IMR-90 (cell line): ENCODE results near the gene EML1. TPM values are rescaled to one million over a fixed set of nuclear protein-coding genes. Genes with fewer than 3 reads are reported as not detected.

Experiments
- ATAC-seq: fragments of 200-7000 bp; cut with Tn5 transposase; 2 replicates; pipeline ENCODE4 v1.9.1; 2020; ENCODE audit warnings: low read depth, mild to moderate bottlenecking, moderate library complexity
- BruUV-seq: library from RNA; stranded (reverse); fragments of 400-500 nt; replicated peaks from 2 replicates; lab custom pipeline; 2021; lab: Mats Ljungman, UMichigan
- CTCF ChIA-PET: fragments of 300-600 bp; formaldehyde crosslinking; extraction: SDS; loops from one replicate; lab custom pipeline; 2021; ENCODE audit warnings: antibody characterized with exemption; lab: Yijun Ruan, JAX
- POLR2A ChIA-PET: fragments of 300-600 bp; sonication (Branson Sonifier 250); formaldehyde crosslinking; loops from one replicate; lab custom pipeline; 2022; ENCODE audit warnings: antibody characterized with exemption; ENCODE audit not compliant: unreplicated experiment; lab: Charles Lee
- DNase-seq: peaks from one replicate; pipeline ENCODE4 v3.0.0; 2013
- H2AFZ ChIP-seq: replicated peaks from 2 replicates; pipeline ENCODE3; 2013; ENCODE audit warnings: low read length, mild to moderate bottlenecking; ENCODE audit not compliant: poor library complexity
- H2AK5ac ChIP-seq: 2 replicates; pipeline ENCODE4 v1.6.1; 2013; ENCODE audit warnings: low read depth, low read length, inconsistent platforms
- H2AK9ac ChIP-seq: replicated peaks from 2 replicates; pipeline ENCODE3; 2013; ENCODE audit warnings: mild to moderate bottlenecking, low read depth, low read length, moderate library complexity; ENCODE audit not compliant: poor library complexity
- H2BK120ac ChIP-seq: 2 replicates; pipeline ENCODE4 v1.6.1; 2013; ENCODE audit warnings: low read depth, low read length, inconsistent platforms
- H2BK15ac ChIP-seq: 3 replicates; pipeline ENCODE4 v1.6.1; 2013; ENCODE audit warnings: low read depth, low read length, inconsistent platforms
- H2BK20ac ChIP-seq: 2 replicates; pipeline ENCODE4 v1.6.1; 2013; ENCODE audit warnings: low read depth, mild to moderate bottlenecking, inconsistent platforms, low read length, moderate library complexity
- H2BK5ac ChIP-seq: 2 replicates; pipeline ENCODE4 v1.6.1; 2013; ENCODE audit warnings: mild to moderate bottlenecking, low read depth, low read length, inconsistent platforms; ENCODE audit not compliant: poor library complexity, severe bottlenecking
- H3K14ac ChIP-seq: replicated peaks from 2 replicates; pipeline ENCODE4 v1.6.1; 2013; ENCODE audit warnings: low read depth, low read length, inconsistent platforms
- H3K18ac ChIP-seq: 2 replicates; pipeline ENCODE4 v1.6.1; 2013; ENCODE audit warnings: low read depth, low read length, control low read depth
- H3K23ac ChIP-seq: 2 replicates; pipeline ENCODE4 v1.6.1; 2013; ENCODE audit warnings: low read depth, low read length, inconsistent platforms
- H3K27ac ChIP-seq: 2 replicates; pipeline ENCODE4 v1.5.1; 2013; ENCODE audit warnings: mild to moderate bottlenecking, control low read depth, low read length; ENCODE audit not compliant: insufficient read depth
- H3K27me3 ChIP-seq: 2 replicates; pipeline ENCODE4 v1.6.1; 2013; ENCODE audit warnings: low read length; ENCODE audit not compliant: control insufficient read depth, insufficient read depth
- H3K36me3 ChIP-seq: 2 replicates; pipeline ENCODE4 v1.6.1; 2013; ENCODE audit warnings: low read length, mixed read lengths; ENCODE audit not compliant: control insufficient read depth, insufficient read depth
- H3K4ac ChIP-seq: 2 replicates; pipeline ENCODE4 v1.6.1; 2013; ENCODE audit warnings: low read depth, low read length, inconsistent platforms
- H3K4me1 ChIP-seq: 2 replicates; pipeline ENCODE4 v1.6.1; 2013; ENCODE audit warnings: low read length, mixed read lengths; ENCODE audit not compliant: control insufficient read depth, insufficient read depth
- H3K4me2 ChIP-seq: 2 replicates; pipeline ENCODE4 v1.6.1; 2013; ENCODE audit warnings: low read depth, mild to moderate bottlenecking, control low read depth, low read length, moderate library complexity
- H3K4me3 ChIP-seq: 2 replicates; pipeline ENCODE4 v1.5.1; 2013; ENCODE audit warnings: low read depth, mild to moderate bottlenecking, control low read depth, low read length, moderate library complexity; ENCODE audit not compliant: insufficient read depth
- H3K56ac ChIP-seq: 2 replicates; pipeline ENCODE4 v1.6.1; 2013; ENCODE audit warnings: low read length, inconsistent platforms; ENCODE audit not compliant: insufficient read depth; ENCODE audit errors: extremely low read depth
- H3K79me1 ChIP-seq, 2 experiments: 2 replicates each; pipeline ENCODE4 v1.6.1; 2013; ENCODE audit warnings: low read length in 2 of 2, inconsistent platforms in 1 of 2, low read depth in 1 of 2
- H3K9ac ChIP-seq: 2 replicates; pipeline ENCODE4 v1.6.1; 2013; ENCODE audit warnings: low read depth, low read length, control low read depth
- H3K9me1 ChIP-seq: 2 replicates; pipeline ENCODE4 v1.6.1; 2013; ENCODE audit warnings: low read length, inconsistent platforms; ENCODE audit not compliant: insufficient read depth
- H3K9me3 ChIP-seq: 2 replicates; pipeline ENCODE4 v1.6.1; 2013; ENCODE audit warnings: low read length; ENCODE audit not compliant: control insufficient read depth, insufficient read depth
- H4K20me1 ChIP-seq: 2 replicates; pipeline ENCODE4 v1.6.1; 2013; ENCODE audit warnings: low read length, inconsistent platforms; ENCODE audit not compliant: insufficient read depth
- H4K5ac ChIP-seq: 2 replicates; pipeline ENCODE4 v1.6.1; 2013; ENCODE audit warnings: mild to moderate bottlenecking, low read depth, low read length, control low read depth
- H4K8ac ChIP-seq, 2 experiments: 2 replicates each; pipeline ENCODE4 v1.6.1; 2013; ENCODE audit warnings: low read depth in 2 of 2, low read length in 2 of 2, control low read depth in 1 of 2, inconsistent platforms in 1 of 2
- H4K91ac ChIP-seq: 2 replicates; pipeline ENCODE4 v1.6.1; 2013; ENCODE audit warnings: low read depth, low read length, inconsistent platforms; ENCODE audit not compliant: insufficient read depth
- CEBPB ChIP-seq: IDR thresholded peaks from 2 replicates; pipeline ENCODE4 v1.6.1; 2012; ENCODE audit warnings: low read depth, low read length, improper control_type of control experiment
- FOS ChIP-seq: fragments of 150-350 bp; IDR thresholded peaks from 2 replicates; pipeline ENCODE4 v1.6.1; 2016; ENCODE audit warnings: low read depth, low read length
- MAZ ChIP-seq: IDR thresholded peaks from 2 replicates; pipeline ENCODE4 v1.6.1; 2012; ENCODE audit warnings: low read depth, mild to moderate bottlenecking, low read length, improper control_type of control experiment, moderate library complexity, borderline replicate concordance
- MXI1 ChIP-seq: IDR thresholded peaks from 2 replicates; pipeline ENCODE4 v1.6.1; 2012; ENCODE audit warnings: low read depth, mild to moderate bottlenecking, low read length, moderate library complexity, borderline replicate concordance
- NFE2L2 ChIP-seq: fragments of 150-350 bp; IDR thresholded peaks from 2 replicates; pipeline ENCODE4 v1.6.1; 2016; ENCODE audit warnings: low read depth, mild to moderate bottlenecking, low read length
- POLR2A ChIP-seq: IDR thresholded peaks from 2 replicates; pipeline ENCODE4 v1.6.1; 2012; ENCODE audit warnings: mild to moderate bottlenecking, low read depth, low read length
- RAD21 ChIP-seq: IDR thresholded peaks from 2 replicates; pipeline ENCODE4 v1.6.1; 2012; ENCODE audit warnings: low read length, improper control_type of control experiment
- RCOR1 ChIP-seq: IDR thresholded peaks from 2 replicates; pipeline ENCODE4 v1.6.1; 2012; ENCODE audit warnings: mild to moderate bottlenecking, low read length, improper control_type of control experiment; ENCODE audit not compliant: insufficient replicate concordance
- RFX5 ChIP-seq: IDR thresholded peaks from 2 replicates; pipeline ENCODE4 v1.8.0; 2012; ENCODE audit warnings: low read depth, mild to moderate bottlenecking, low read length, moderate library complexity
- SMC3 ChIP-seq: fragments of 150-350 bp; IDR thresholded peaks from 2 replicates; pipeline ENCODE4 v1.6.1; 2016; ENCODE audit warnings: low read depth, mild to moderate bottlenecking, antibody characterized with exemption, low read length, moderate library complexity
- WGBS, 2 experiments: methylation state at CpG; one replicate each; pipeline versions ENCODE4 v1.1.5 to v1.1.7; 2013; ENCODE audit warnings: missing lambda C conversion rate in 2 of 2; ENCODE audit not compliant: insufficient read length in 1 of 2; ENCODE audit errors: extremely low coverage in 2 of 2; 5-methylcytosine and 5-hydroxymethylcytosine counted together
- dilution Hi-C: fragments of 300-500 bp; cut with HindIII; formaldehyde crosslinking; loops from one replicate; pipeline ENCODE4 v1.14.3; 2018; ENCODE audit warnings: low sequenced_read_pairs; ENCODE audit not compliant: unreplicated experiment
- in situ Hi-C: fragments of 300-500 bp; cut with MboI; formaldehyde crosslinking; loops from 3 replicates; pipeline ENCODE4 v1.14.3; 2019; ENCODE audit warnings: low sequenced_read_pairs, inconsistent platforms, mixed read lengths
- intact Hi-C: fragments of 100-400 bp; cut with micrococcal nuclease; formaldehyde crosslinking; loops from 2 replicates; pipeline ENCODE4 v1.10.0; 2022
- polyA plus RNA-seq, 3 experiments: library from polyadenylated mRNA; depleted of rRNA; stranded (reverse); fragments of >200 nt; gene quantifications; 2 replicates each; pipeline ENCODE4 v1.2.3, GENCODE V29; 2012; ENCODE audit warnings: low replicate concordance in 1 of 3
- total RNA-seq: library from RNA; depleted of rRNA; stranded (reverse); fragments of >200 nt; gene quantifications from 2 replicates; pipeline ENCODE4 v1.2.3, GENCODE V29; 2012
- TF ChIP-seq, protein P1 (sequence below): fragments of 150-350 bp; IDR thresholded peaks from 2 replicates; pipeline ENCODE4 v1.6.1; 2017; ENCODE audit warnings: mild to moderate bottlenecking, antibody characterized with exemption, low read length, low read depth
- TF ChIP-seq, protein P2 (sequence below): fragments of 150-350 bp; IDR thresholded peaks from 2 replicates; pipeline ENCODE4 v1.6.1; 2016; ENCODE audit warnings: low read depth, mild to moderate bottlenecking, low read length, moderate library complexity, borderline replicate concordance

EML1 gene
- total and polyA plus RNA-seq, 2 of the 4 experiments (the other 2 are of a cell fraction), result 14.0 to 42.3 TPM

DNA sequence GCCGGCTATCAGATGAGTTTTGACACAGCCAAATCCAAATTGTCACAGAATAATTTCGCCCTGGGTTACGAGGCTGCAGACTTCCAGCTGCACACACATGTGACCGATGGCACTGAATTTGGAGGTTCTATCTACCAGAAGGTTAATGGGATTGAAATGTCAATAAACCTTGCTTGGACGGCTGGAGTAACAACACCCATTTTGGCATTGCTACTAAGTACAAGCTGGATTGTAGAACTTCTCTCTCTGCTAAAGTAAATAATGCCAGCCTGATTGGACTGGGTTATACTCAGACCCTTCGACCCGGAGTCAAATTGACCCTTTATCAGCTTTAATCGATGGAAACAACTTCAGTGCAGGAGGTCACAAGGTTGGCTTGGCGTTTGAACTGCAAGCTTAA is 171.8 kb downstream of the EML1 start:
- no TSS peak for BruUV-seq
- TF ChIP-seq RAD21, result no peak
- TF ChIP-seq MAZ, result no peak
- no peak for TF ChIP-seq RCOR1
- TF ChIP-seq SMC3, result no peak
- TF ChIP-seq POLR2A, result no peak
- no peak for TF ChIP-seq MXI1
- TF ChIP-seq, protein P1, sequence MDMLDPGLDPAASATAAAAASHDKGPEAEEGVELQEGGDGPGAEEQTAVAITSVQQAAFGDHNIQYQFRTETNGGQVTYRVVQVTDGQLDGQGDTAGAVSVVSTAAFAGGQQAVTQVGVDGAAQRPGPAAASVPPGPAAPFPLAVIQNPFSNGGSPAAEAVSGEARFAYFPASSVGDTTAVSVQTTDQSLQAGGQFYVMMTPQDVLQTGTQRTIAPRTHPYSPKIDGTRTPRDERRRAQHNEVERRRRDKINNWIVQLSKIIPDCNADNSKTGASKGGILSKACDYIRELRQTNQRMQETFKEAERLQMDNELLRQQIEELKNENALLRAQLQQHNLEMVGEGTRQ, result no peak
- TF ChIP-seq NFE2L2, result no peak
- TF ChIP-seq, protein P2, sequence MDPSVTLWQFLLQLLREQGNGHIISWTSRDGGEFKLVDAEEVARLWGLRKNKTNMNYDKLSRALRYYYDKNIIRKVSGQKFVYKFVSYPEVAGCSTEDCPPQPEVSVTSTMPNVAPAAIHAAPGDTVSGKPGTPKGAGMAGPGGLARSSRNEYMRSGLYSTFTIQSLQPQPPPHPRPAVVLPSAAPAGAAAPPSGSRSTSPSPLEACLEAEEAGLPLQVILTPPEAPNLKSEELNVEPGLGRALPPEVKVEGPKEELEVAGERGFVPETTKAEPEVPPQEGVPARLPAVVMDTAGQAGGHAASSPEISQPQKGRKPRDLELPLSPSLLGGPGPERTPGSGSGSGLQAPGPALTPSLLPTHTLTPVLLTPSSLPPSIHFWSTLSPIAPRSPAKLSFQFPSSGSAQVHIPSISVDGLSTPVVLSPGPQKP, result no peak
- TF ChIP-seq CEBPB, result no peak
- no peak for TF ChIP-seq FOS
- TF ChIP-seq RFX5, result no peak
- Histone ChIP-seq H3K36me3 (no peaks in the 10 kb centered on the region), H3K56ac (no peak overlapping the region), H3K4me3 (no peak overlapping the region), H4K8ac (no peak overlapping the region), H3K9me1 (0 out of 2 replicates have a peak, but pooled peaks cover 7% of the 10 kb centered on the region), H2AK5ac (no peak overlapping the region), H2AK9ac (no peak overlapping the region), H2BK5ac (no peak overlapping the region), H3K27ac (no peak overlapping the region), H2BK20ac (no peak overlapping the region), H3K18ac (no peak overlapping the region), H2AFZ (no peak overlapping the region), H3K23ac (no peak overlapping the region), H4K5ac (no peak overlapping the region), H3K14ac (no peak overlapping the region), H4K91ac (no peak overlapping the region), H2BK15ac (no peak overlapping the region), H3K79me1 (no peaks in the 10 kb centered on the region), H4K20me1 (no peaks in the 10 kb centered on the region), H3K4me2 (no peak overlapping the region), H3K4ac (no peak overlapping the region), H3K27me3 (peaks cover 4% of the 10 kb centered on the region; the same call in 1 of the 2 replicates), H3K9me3 (no peaks in the 10 kb centered on the region), H3K9ac (no peak overlapping the region), H2BK120ac (no peak overlapping the region), H3K4me1 (peaks cover 8% of the 10 kb centered on the region)
- DNase-seq (no peak), ATAC-seq (no peak)
- CTCF ChIA-PET, result no interaction called here
- no CpG with 5 or more reads among the region's 9 CpGs for WGBS, 2 experiments
- intact Hi-C loops, result no loop called here
- in situ Hi-C loops, result no loop called here
- dilution Hi-C loops, result no loop called here
- POLR2A ChIA-PET, result no interaction called here
